ENCODE measurements around the gene METAP1D.
A peak's percentile ranks its signal among the peaks of the same experiment; 100 is the strongest.
"Not testable (repeated sequence)": the region's sequence is repeated elsewhere in the genome, so short reads cannot be mapped to it uniquely, and the experiment has no call there.

Gene METAP1D

DNA sequence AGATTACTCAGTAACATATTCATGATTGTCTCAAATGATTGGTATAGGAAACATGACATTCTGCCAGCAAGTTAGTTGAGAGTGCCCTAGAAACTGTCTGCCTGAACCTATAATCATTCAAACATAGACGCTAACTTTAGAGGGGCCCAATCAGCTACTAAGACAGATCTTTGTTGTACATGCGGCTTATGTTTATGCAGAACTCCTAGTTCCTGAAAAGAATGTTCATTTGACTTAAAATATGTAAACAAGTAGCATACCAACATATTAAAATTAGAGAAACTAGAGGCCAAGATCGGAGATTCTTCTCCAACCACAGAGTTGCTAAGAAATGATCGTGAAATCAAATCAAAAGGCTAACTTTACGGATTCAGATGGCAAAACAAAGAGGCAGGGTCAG, 4.2 kb upstream of the METAP1D start:
- TF ChIP-seq CTCF (IDR thresholded peaks at IDR 0.05; ENCODE audit: borderline replicate concordance, insufficient read depth, low read depth, low read length): no peak
- no peak overlapping the region for H3K4me3 ChIP-seq (ENCODE audit: low read depth, low read length)

DNA sequence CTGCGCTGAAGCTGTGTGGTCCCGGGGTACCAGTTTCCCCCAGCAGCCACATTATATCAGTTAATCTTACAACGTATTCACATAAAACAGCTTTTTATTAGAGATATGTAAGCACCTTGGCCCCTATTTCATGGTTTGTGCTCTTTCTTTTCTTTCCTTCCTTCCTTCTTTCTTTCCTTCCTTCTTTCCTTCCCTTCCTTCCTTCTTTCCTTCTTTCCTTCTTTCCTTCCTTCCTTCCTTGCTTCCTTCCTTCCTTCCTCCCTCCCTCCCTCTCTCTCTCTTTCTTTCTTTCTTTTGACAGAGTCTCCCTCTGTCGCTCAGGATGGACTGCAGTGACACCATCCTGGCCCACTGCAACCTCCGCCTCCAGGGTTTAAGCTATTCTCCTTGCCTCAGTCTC, 3.7 kb upstream of the METAP1D start:
- H3K4me3 ChIP-seq (ENCODE audit: low read depth, low read length): no peak overlapping the region
- no peak for TF ChIP-seq CTCF (IDR thresholded peaks at IDR 0.05; ENCODE audit: borderline replicate concordance, insufficient read depth, low read depth, low read length)

- not testable (repeated sequence) for H3K4me3 ChIP-seq (ENCODE audit: low read depth, low read length)
Observed at GRCh38 chr2:171997031-171997430, 2.7 kb upstream of the METAP1D start.

GRCh38 chr2:171999161-171999560, 592 bp upstream of the METAP1D start:
- H3K4me3 ChIP-seq (ENCODE audit: low read depth, low read length): peak overlapping the region; percentile 69
- no peak for TF ChIP-seq CTCF (IDR thresholded peaks at IDR 0.05; ENCODE audit: borderline replicate concordance, insufficient read depth, low read depth, low read length)

GRCh38 chr2:172000696-172001361, 1.1 kb downstream of the METAP1D start:
- H3K4me3 ChIP-seq (ENCODE audit: low read depth, low read length): no peak overlapping the region

DNA sequence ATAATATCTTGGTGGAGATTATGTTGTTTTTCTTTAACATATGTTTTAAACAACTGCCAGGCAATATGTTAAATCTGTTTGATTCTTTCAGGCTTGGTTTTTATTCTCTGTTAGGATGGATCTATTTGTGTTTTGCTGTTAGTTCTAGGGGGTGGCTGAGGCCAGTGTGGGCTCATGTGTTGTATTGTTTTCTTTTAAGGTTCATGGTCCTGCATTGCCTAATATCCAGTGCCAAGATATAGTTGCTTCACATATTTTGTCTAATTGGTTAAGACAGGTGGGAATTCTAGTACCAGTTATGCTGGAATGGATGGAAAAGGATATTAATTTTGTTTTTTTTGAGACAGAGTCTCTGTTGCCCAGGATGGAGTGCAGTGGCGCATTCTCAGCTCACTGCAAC, 7.6 kb downstream of the METAP1D start:
- TF ChIP-seq CTCF (IDR thresholded peaks at IDR 0.05; ENCODE audit: borderline replicate concordance, insufficient read depth, low read depth, low read length): no peak
- H3K4me3 ChIP-seq (ENCODE audit: low read depth, low read length): no peak overlapping the region

More at GRCh38 chr2:172000696-172001361, 1.1 kb downstream of the METAP1D start:
- TF ChIP-seq CTCF (IDR thresholded peaks at IDR 0.05; ENCODE audit: borderline replicate concordance, insufficient read depth, low read depth, low read length): no peak

GRCh38 chr2:172009823-172010222, 10.1 kb downstream of the METAP1D start:
- H3K4me3 ChIP-seq (ENCODE audit: low read depth, low read length): no peak overlapping the region
- TF ChIP-seq CTCF (IDR thresholded peaks at IDR 0.05; ENCODE audit: borderline replicate concordance, insufficient read depth, low read depth, low read length): no peak
